Measurements from ENCODE around the gene PARD3.

The PARD3 gene

DNA sequence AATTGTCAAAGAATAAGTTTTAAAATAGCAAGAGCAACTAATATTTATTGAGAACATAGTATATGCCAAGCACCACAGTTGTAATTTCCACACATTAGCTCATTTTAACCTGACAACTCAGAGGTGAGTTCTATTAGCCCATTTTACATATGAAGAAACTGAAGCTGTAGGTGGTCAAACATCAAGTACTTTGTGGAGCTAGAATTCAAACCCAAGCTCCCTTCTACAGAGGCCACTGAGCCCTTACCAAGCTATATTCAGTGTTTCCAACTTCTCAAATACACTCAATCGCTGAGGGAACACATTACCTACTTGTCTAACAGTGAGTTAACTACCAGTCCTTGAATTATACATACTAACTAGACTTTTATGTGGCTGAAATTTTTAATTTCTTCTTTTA is 236.6 kb downstream of the PARD3 start:
- Histone ChIP-seq H3F3A (ENCODE audit: control insufficient read depth, insufficient read depth) (no peaks in the 10 kb centered on the region), H3K4me1 (ENCODE audit: control insufficient read depth, low read length) (peaks cover 12% of the 10 kb centered on the region), H4K20me1 (ENCODE audit: control insufficient read depth, insufficient read depth, low read depth, low read length) (no peaks in the 10 kb centered on the region), H3K9me3 (ENCODE audit: control insufficient read depth, insufficient read depth, low read length) (no peaks in the 10 kb centered on the region), H3K27ac (ENCODE audit: low read depth, low read length) (no peak overlapping the region), H3K27me3 (ENCODE audit: control insufficient read depth, low read length) (no peaks in the 10 kb centered on the region), H3K36me3 (ENCODE audit: control insufficient read depth, low read length) (no peaks in the 10 kb centered on the region), H3K4me2 (ENCODE audit: low read length) (no peak overlapping the region), H3K9me2 (replicated peaks; ENCODE audit: control insufficient read depth, low read length) (no peaks in the 10 kb centered on the region), H3K79me2 (ENCODE audit: control insufficient read depth, low read length) (no peaks in the 10 kb centered on the region), H3K4me3 (ENCODE audit: low read length) (no peak overlapping the region)
- no peak for TF ChIP-seq CTCF (IDR thresholded peaks at IDR 0.05; ENCODE audit: low read depth, low read length, poor library complexity, severe bottlenecking)
- no peak for TF ChIP-seq EZH2phosphoT487 (IDR thresholded peaks at IDR 0.05; ENCODE audit: borderline replicate concordance, low read length)

DNA sequence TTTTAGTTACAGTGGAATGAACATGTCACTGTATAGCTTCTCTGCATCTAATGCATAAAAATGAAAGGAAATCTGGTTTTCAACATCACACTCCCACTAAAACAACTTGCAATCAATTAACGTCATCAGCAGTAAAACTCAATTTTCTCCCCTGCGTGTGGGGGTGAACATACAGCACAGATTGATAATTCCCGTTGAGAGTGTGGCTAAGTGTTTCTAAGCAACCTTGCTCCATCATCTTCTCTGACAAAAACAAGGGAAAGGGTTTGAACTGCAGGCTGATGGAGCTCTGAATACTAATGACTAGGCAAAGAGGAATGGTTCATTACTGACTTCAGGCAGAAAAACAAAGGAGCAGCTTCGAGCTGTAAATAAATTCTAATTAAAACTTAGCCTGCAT is 238.3 kb downstream of the PARD3 start:
- TF ChIP-seq EZH2phosphoT487 (IDR thresholded peaks at IDR 0.05; ENCODE audit: borderline replicate concordance, low read length) (no peak), CTCF (IDR thresholded peaks at IDR 0.05; ENCODE audit: low read depth, low read length, poor library complexity, severe bottlenecking) (no peak)
- H3K27ac ChIP-seq (ENCODE audit: low read depth, low read length), result no peak overlapping the region
- no peaks in the 10 kb centered on the region for H3K27me3 ChIP-seq (ENCODE audit: control insufficient read depth, low read length)
- no peaks in the 10 kb centered on the region for H3K36me3 ChIP-seq (ENCODE audit: control insufficient read depth, low read length)
- peaks cover 12% of the 10 kb centered on the region for H3K4me1 ChIP-seq (ENCODE audit: control insufficient read depth, low read length)
- H3K4me3 ChIP-seq (ENCODE audit: low read length), result no peak overlapping the region
- H3K4me2 ChIP-seq (ENCODE audit: low read length), result no peak overlapping the region
- H3F3A ChIP-seq (ENCODE audit: control insufficient read depth, insufficient read depth), result no peaks in the 10 kb centered on the region
- no peaks in the 10 kb centered on the region for H3K9me2 ChIP-seq (replicated peaks; ENCODE audit: control insufficient read depth, low read length)
- no peaks in the 10 kb centered on the region for H3K79me2 ChIP-seq (ENCODE audit: control insufficient read depth, low read length)
- no peaks in the 10 kb centered on the region for H3K9me3 ChIP-seq (ENCODE audit: control insufficient read depth, insufficient read depth, low read length)
- H4K20me1 ChIP-seq (ENCODE audit: control insufficient read depth, insufficient read depth, low read depth, low read length), result no peaks in the 10 kb centered on the region

DNA sequence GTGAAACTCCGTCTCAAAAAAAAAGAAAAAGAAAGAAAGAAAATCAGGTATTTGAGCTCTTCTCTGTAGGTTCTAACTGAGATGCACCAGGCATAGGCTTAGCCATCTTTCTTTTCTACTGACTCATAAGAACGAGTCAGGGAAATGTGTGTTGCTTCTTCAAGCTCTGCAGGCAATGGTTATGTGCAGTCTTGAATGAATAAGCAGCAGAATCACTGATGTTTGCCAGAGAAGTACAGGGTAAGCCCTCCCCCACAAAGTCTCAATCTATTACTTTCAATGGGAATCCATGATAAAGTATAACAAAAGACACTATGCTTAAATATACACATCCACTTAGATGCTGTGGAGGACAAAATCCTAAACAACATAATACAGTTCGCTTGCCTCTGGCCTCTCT is 239.2 kb downstream of the PARD3 start:
- Histone ChIP-seq H3K36me3 (ENCODE audit: control insufficient read depth, low read length) (no peaks in the 10 kb centered on the region), H3K4me1 (ENCODE audit: control insufficient read depth, low read length) (peaks cover 12% of the 10 kb centered on the region), H3K9me3 (ENCODE audit: control insufficient read depth, insufficient read depth, low read length) (no peaks in the 10 kb centered on the region), H3K4me3 (ENCODE audit: low read length) (no peak overlapping the region), H3K27me3 (ENCODE audit: control insufficient read depth, low read length) (no peaks in the 10 kb centered on the region), H4K20me1 (ENCODE audit: control insufficient read depth, insufficient read depth, low read depth, low read length) (no peaks in the 10 kb centered on the region), H3K4me2 (ENCODE audit: low read length) (no peak overlapping the region), H3K27ac (ENCODE audit: low read depth, low read length) (no peak overlapping the region), H3F3A (ENCODE audit: control insufficient read depth, insufficient read depth) (no peaks in the 10 kb centered on the region), H3K9me2 (replicated peaks; ENCODE audit: control insufficient read depth, low read length) (no peaks in the 10 kb centered on the region), H3K79me2 (ENCODE audit: control insufficient read depth, low read length) (no peaks in the 10 kb centered on the region)
- TF ChIP-seq EZH2phosphoT487 (IDR thresholded peaks at IDR 0.05; ENCODE audit: borderline replicate concordance, low read length) (no peak), CTCF (IDR thresholded peaks at IDR 0.05; ENCODE audit: low read depth, low read length, poor library complexity, severe bottlenecking) (no peak)
